HepG2 (cell line): ENCODE data around the gene GBGT1. TPM values are rescaled to one million over a fixed set of nuclear protein-coding genes. Genes with fewer than 3 reads are reported as not detected.

Experiments used
- ATAC-seq: fragments of 200-7000 bp; cut with Tn5 transposase; 3 replicates; pipeline ENCODE4 v1.9.1; 2020; ENCODE audit warnings: mild to moderate bottlenecking, moderate library complexity
- BruUV-seq: library from RNA; stranded (reverse); fragments of 400-500 nt; replicated peaks from 2 replicates; lab custom pipeline; 2021; lab: Mats Ljungman, UMichigan
- CTCF ChIA-PET: fragments of 300-600 bp; formaldehyde crosslinking; extraction: SDS; loops from one replicate; lab custom pipeline; 2021; ENCODE audit warnings: low total read pairs, inconsistent platforms, low intra/inter-chr PET ratio; lab: Yijun Ruan, JAX
- POLR2A ChIA-PET: fragments of 350-600 bp; sonication (Branson Sonifier 250); formaldehyde crosslinking; loops from one replicate; lab custom pipeline; 2020; ENCODE audit warnings: antibody characterized with exemption, inconsistent platforms; lab: Yijun Ruan, JAX
- DNase-seq: peaks from one replicate; pipeline ENCODE4 v3.0.0-alpha.2; 2015; ENCODE audit warnings: low spot score
- FAIRE-seq: peaks from 3 replicates; lab custom pipeline; 2011; peaks lifted over from hg19 to GRCh38; lab: Jason Lieb, UNC
- H2AFZ ChIP-seq: one replicate; pipeline ENCODE4 v1.6.1; 2011; ENCODE audit warnings: low read length, inconsistent platforms
- H3K27ac ChIP-seq: fragments of 300-600 bp; 3 replicates; pipeline ENCODE4 v1.8.0; 2011; ENCODE audit warnings: mixed run types, mild to moderate bottlenecking, mixed read lengths, low read length, inconsistent platforms; ENCODE audit not compliant: insufficient read depth; ENCODE audit errors: extremely low read length
- H3K27me3 ChIP-seq, 2 experiments: fragments of 200-600 bp in 1 of 2; 2 replicates in 1 of 2; 3 replicates in 1 of 2; pipeline versions ENCODE4 v1.6.0 to v1.8.0; 2011; ENCODE audit warnings: low read length in 2 of 2, mild to moderate bottlenecking in 2 of 2, moderate library complexity in 2 of 2, inconsistent platforms in 1 of 2; ENCODE audit not compliant: insufficient read depth in 2 of 2, control insufficient read depth in 1 of 2
- H3K36me3 ChIP-seq, 2 experiments: fragments of 200-600 bp in 1 of 2; replicated peaks in 1 of 2; 2 replicates in 1 of 2; 3 replicates in 1 of 2; pipeline versions ENCODE4 v1.5.1 to v1.8.0; 2011; ENCODE audit warnings: low read length in 2 of 2, inconsistent platforms in 1 of 2; ENCODE audit not compliant: insufficient read depth in 2 of 2, control insufficient read depth in 1 of 2
- H3K4me1 ChIP-seq: 2 replicates; pipeline ENCODE4 v1.5.1; 2012; ENCODE audit warnings: low read length, inconsistent platforms; ENCODE audit not compliant: insufficient read depth
- H3K4me2 ChIP-seq: 2 replicates; pipeline ENCODE4 v1.6.0; 2011; ENCODE audit warnings: low read depth, low read length, inconsistent platforms
- H3K4me3 ChIP-seq, 3 experiments: fragments of 200-600 bp in 1 of 3; sonication (generic), shearing (Covaris generic) in 1 of 3; replicated peaks in 1 of 3; 2 replicates each; pipeline ENCODE4 v1.5.1; 2011 to 2016; ENCODE audit warnings: low read length in 3 of 3, inconsistent platforms in 2 of 3, low read depth in 2 of 3, mild to moderate bottlenecking in 2 of 3, control low read depth in 1 of 3, mixed read lengths in 1 of 3; ENCODE audit not compliant: insufficient read depth in 1 of 3
- H3K79me2 ChIP-seq: one replicate; pipeline ENCODE4 v1.6.1; 2011; ENCODE audit warnings: low read length, inconsistent platforms; ENCODE audit not compliant: insufficient read depth
- H3K9ac ChIP-seq: 2 replicates; pipeline ENCODE4 v1.6.0; 2011; ENCODE audit warnings: mild to moderate bottlenecking, low read depth, low read length, inconsistent platforms; ENCODE audit not compliant: insufficient read depth
- H3K9me3 ChIP-seq: 2 replicates; pipeline ENCODE4 v1.5.1; 2012; ENCODE audit warnings: mild to moderate bottlenecking, low read length
- H4K20me1 ChIP-seq: 2 replicates; pipeline ENCODE4 v1.6.0; 2011; ENCODE audit warnings: inconsistent platforms, mild to moderate bottlenecking, low read length, moderate library complexity; ENCODE audit not compliant: insufficient read depth
- CEBPB ChIP-seq: IDR thresholded peaks from 2 replicates; pipeline ENCODE4 v1.6.1; 2011; ENCODE audit warnings: low read depth, low read length, improper control_type of control experiment, borderline replicate concordance
- ZNF501 ChIP-seq: sonication (generic); formaldehyde crosslinking; IDR thresholded peaks from 2 replicates; pipeline ENCODE4 v1.5.1; 2020; ENCODE audit warnings: mild to moderate bottlenecking, moderate library complexity, missing genetic modification reagents
- ZNF513 ChIP-seq: sonication (generic); formaldehyde crosslinking; conservative IDR thresholded peaks from 2 replicates; pipeline ENCODE4 v1.5.0; 2020; ENCODE audit warnings: missing genetic modification reagents
- ZNF773 ChIP-seq: sonication (generic); formaldehyde crosslinking; IDR thresholded peaks from 2 replicates; pipeline ENCODE4 v1.4.0; 2020; ENCODE audit warnings: missing genetic modification reagents, borderline replicate concordance
- WGBS: methylation state at CpG from one replicate; pipeline ENCODE4 v1.1.6; 2017; ENCODE audit warnings: low lambda C conversion rate; 5-methylcytosine and 5-hydroxymethylcytosine counted together
- in situ Hi-C: cut with HindIII; loops from 2 replicates; pipeline ENCODE4 v1.10.0; 2017; ENCODE audit warnings: low pct_unique_long_range_greater_than_20kb; ENCODE audit not compliant: extremely low pct_ligation_motif_present
- intact Hi-C: fragments of 100-400 bp; cut with micrococcal nuclease; formaldehyde crosslinking; loops from one replicate; pipeline ENCODE4 v1.10.0; 2022; ENCODE audit not compliant: unreplicated experiment
- polyA plus RNA-seq, 8 experiments: library from polyadenylated mRNA; depleted of rRNA in 3 of 8; stranded (reverse) in 7 of 8; unstranded in 1 of 8; fragments of >200 nt; fragmentation: Illumina TruSeq in 4 of 8; extraction: Trizol in 4 of 8; gene quantifications; 2 replicates each; pipeline versions ENCODE4 v1.2.1 to v1.2.3, GENCODE V29; 2011 to 2016; ENCODE audit warnings: low read depth in 4 of 8, missing spikeins in 1 of 8, mixed read lengths in 1 of 8; ENCODE audit not compliant: insufficient read depth in 1 of 8
- total RNA-seq, 5 experiments: library from RNA; depleted of rRNA; stranded (reverse); fragments of >200 nt; fragmentation: Illumina TruSeq; extraction: Trizol; gene quantifications; 2 replicates each; pipeline ENCODE4 v1.2.3, GENCODE V29; 2016; ENCODE audit warnings: low read depth in 1 of 5
- TF ChIP-seq, protein P1 (sequence below): sonication (generic); formaldehyde crosslinking; IDR thresholded peaks from 2 replicates; pipeline ENCODE4 v1.4.0; 2020; ENCODE audit warnings: low read depth, missing genetic modification reagents

GBGT1 gene
- total and polyA plus RNA-seq, 2 of the 13 experiments (the other 11 are each of a cell fraction or from before 2014, with no cell fraction given): not detected

- TF ChIP-seq, protein P1, sequence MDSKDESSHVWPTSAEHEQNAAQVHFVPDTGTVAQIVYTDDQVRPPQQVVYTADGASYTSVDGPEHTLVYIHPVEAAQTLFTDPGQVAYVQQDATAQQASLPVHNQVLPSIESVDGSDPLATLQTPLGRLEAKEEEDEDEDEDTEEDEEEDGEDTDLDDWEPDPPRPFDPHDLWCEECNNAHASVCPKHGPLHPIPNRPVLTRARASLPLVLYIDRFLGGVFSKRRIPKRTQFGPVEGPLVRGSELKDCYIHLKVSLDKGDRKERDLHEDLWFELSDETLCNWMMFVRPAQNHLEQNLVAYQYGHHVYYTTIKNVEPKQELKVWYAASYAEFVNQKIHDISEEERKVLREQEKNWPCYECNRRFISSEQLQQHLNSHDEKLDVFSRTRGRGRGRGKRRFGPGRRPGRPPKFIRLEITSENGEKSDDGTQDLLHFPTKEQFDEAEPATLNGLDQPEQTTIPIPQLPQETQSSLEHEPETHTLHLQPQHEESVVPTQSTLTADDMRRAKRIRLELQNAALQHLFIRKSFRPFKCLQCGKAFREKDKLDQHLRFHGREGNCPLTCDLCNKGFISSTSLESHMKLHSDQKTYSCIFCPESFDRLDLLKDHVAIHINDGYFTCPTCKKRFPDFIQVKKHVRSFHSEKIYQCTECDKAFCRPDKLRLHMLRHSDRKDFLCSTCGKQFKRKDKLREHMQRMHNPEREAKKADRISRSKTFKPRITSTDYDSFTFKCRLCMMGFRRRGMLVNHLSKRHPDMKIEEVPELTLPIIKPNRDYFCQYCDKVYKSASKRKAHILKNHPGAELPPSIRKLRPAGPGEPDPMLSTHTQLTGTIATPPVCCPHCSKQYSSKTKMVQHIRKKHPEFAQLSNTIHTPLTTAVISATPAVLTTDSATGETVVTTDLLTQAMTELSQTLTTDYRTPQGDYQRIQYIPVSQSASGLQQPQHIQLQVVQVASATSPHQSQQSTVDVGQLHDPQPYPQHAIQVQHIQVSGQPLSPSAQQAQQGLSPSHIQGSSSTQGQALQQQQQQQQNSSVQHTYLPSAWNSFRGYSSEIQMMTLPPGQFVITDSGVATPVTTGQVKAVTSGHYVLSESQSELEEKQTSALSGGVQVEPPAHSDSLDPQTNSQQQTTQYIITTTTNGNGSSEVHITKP (CRISPR knock-in tag): no peak
- no peak for TF ChIP-seq ZNF501 (CRISPR knock-in tag)
- TF ChIP-seq ZNF773 (CRISPR knock-in tag): no peak
Observed at GRCh38 chr9:133182151-133182550, 18.4 kb upstream of the GBGT1 start (continued).

GRCh38 chr9:133181561-133181960 lies 17.8 kb upstream of the GBGT1 start:
- WGBS: 3% methylated on average over 3 of the region's 3 CpGs

More at GRCh38 chr9:133181561-133181960, 17.8 kb upstream of the GBGT1 start:
- DNase-seq (no peak), FAIRE-seq (no peak), ATAC-seq (no peak)
- intact Hi-C loops: no loop called here
- no peak overlapping the region for H2AFZ ChIP-seq
- H3K9ac ChIP-seq: no peak overlapping the region
- no peak overlapping the region for H3K27ac ChIP-seq
- H4K20me1 ChIP-seq: no peaks in the 10 kb centered on the region
- H3K4me3 ChIP-seq: no peak overlapping the region
- no TSS peak for BruUV-seq
- peaks cover 1 to 14% of the 10 kb centered on the region in 2 experiments; a peak in 4 of 5 replicates for H3K27me3 ChIP-seq
- ChIA-PET CTCF (no interaction called here), POLR2A (no interaction called here)
- TF ChIP-seq CEBPB (peak; percentile 61; the same call in 1 of the 2 replicates), ZNF513 (CRISPR knock-in tag) (no peak)
- H3K9me3 ChIP-seq: no peaks in the 10 kb centered on the region
- no peaks in the 10 kb centered on the region for H3K79me2 ChIP-seq
- no peaks in the 10 kb centered on the region for H3K4me1 ChIP-seq
- in situ Hi-C loops: no loop called here
- H3K4me2 ChIP-seq: no peak overlapping the region
- H3K36me3 ChIP-seq: no peaks in the 10 kb centered on the region
